CD8-positive, alpha-beta T cell (primary cell): Measurements from ENCODE around the gene PHF21A. TPM values are rescaled to one million over a fixed set of nuclear protein-coding genes. Genes with fewer than 3 reads are reported as not detected.

Source experiments
- total RNA-seq, 46 experiments: library from RNA in 2 of 46; stranded (reverse) in 2 of 46; gene quantifications; one replicate each; pipeline ENCODE4 v1.2.3 and lab custom pipeline; 2021 to 2026

The PHF21A gene
- total RNA-seq, 2 experiments from 2014 or later = 55.7 to 60.2 TPM

Other genes starting within 250 kb of the PHF21A start
- gene MAPK8IP1, start 235.8 kb downstream of the PHF21A start, total RNA-seq = 1 to 10 TPM; 6.5 to 8.4 TPM
- gene FREY1, start 214.2 kb downstream of the PHF21A start, total RNA-seq = 1 to 10 TPM; 3.7 to 5.1 TPM
- 10 to 100 TPM; 51.5 to 55.6 TPM for gene PEX16, start 203.6 kb downstream of the PHF21A start, total RNA-seq
- gene LARGE2, start 198.8 kb downstream of the PHF21A start, total RNA-seq = 1 to 10 TPM; 3.0 to 4.2 TPM
- gene CREB3L1, start 156.2 kb upstream of the PHF21A start, total RNA-seq = not detected
- 100 to 1,000 TPM; 131 to 135 TPM for gene DGKZ, start 226.0 kb upstream of the PHF21A start, total RNA-seq